Mesendoderm (in vitro differentiated cells): Measurements from ENCODE around the gene DNAAF3. TPM values are rescaled to one million over a fixed set of nuclear protein-coding genes. Genes with fewer than 3 reads are reported as not detected.

ENCODE experiments used
- DNase-seq: peaks from one replicate; pipeline ENCODE4 v3.0.0; 2013
- H2AK5ac ChIP-seq: 2 replicates; pipeline ENCODE4 v1.6.1; 2013; ENCODE audit warnings: low read length, inconsistent platforms
- H2BK120ac ChIP-seq: 2 replicates; pipeline ENCODE4 v1.6.1; 2013; ENCODE audit warnings: low read depth, mild to moderate bottlenecking, low read length, moderate library complexity, mixed read lengths
- H2BK15ac ChIP-seq: replicated peaks from 2 replicates; pipeline ENCODE4 v1.6.1; 2013; ENCODE audit warnings: low read depth, mild to moderate bottlenecking, moderate library complexity
- H2BK5ac ChIP-seq: 2 replicates; pipeline ENCODE4 v1.6.1; 2013; ENCODE audit warnings: low read length, inconsistent platforms
- H3K18ac ChIP-seq: 2 replicates; pipeline ENCODE4 v1.6.1; 2013; ENCODE audit warnings: mild to moderate bottlenecking, low read length, mixed read lengths
- H3K23ac ChIP-seq: one replicate; pipeline ENCODE4 v1.6.1; 2013; ENCODE audit warnings: low read length
- H3K27ac ChIP-seq: 2 replicates; pipeline ENCODE4 v1.5.1; 2013; ENCODE audit warnings: low read depth, mild to moderate bottlenecking, inconsistent platforms, low read length, moderate library complexity
- H3K27me3 ChIP-seq: 2 replicates; pipeline ENCODE4 v1.6.1; 2013; ENCODE audit warnings: low read length, control low read depth, mild to moderate bottlenecking, inconsistent platforms; ENCODE audit not compliant: insufficient read depth, poor library complexity
- H3K36me3 ChIP-seq: 2 replicates; pipeline ENCODE4 v1.6.1; 2013; ENCODE audit warnings: low read length, inconsistent platforms; ENCODE audit not compliant: control insufficient read depth, insufficient read depth
- H3K4ac ChIP-seq: one replicate; pipeline ENCODE4 v1.6.1; 2013; ENCODE audit warnings: low read depth, mild to moderate bottlenecking, low read length, moderate library complexity
- H3K4me1 ChIP-seq: 2 replicates; pipeline ENCODE4 v1.6.1; 2013; ENCODE audit warnings: low read depth, low read length, inconsistent platforms; ENCODE audit not compliant: control insufficient read depth
- H3K4me2 ChIP-seq: 2 replicates; pipeline ENCODE4 v1.6.1; 2013; ENCODE audit warnings: low read length
- H3K4me3 ChIP-seq: 2 replicates; pipeline ENCODE4 v1.5.1; 2013; ENCODE audit warnings: mild to moderate bottlenecking, low read length
- H3K56ac ChIP-seq: one replicate; pipeline ENCODE4 v1.6.1; 2013; ENCODE audit warnings: low read length
- H3K79me1 ChIP-seq: 2 replicates; pipeline ENCODE4 v1.6.1; 2013; ENCODE audit warnings: low read length, inconsistent platforms
- H3K79me2 ChIP-seq: 2 replicates; pipeline ENCODE4 v1.6.1; 2013; ENCODE audit warnings: mild to moderate bottlenecking, low read length; ENCODE audit not compliant: control insufficient read depth, insufficient read depth
- H3K9ac ChIP-seq: 2 replicates; pipeline ENCODE4 v1.6.1; 2013; ENCODE audit warnings: low read length, inconsistent platforms
- H4K5ac ChIP-seq: one replicate; pipeline ENCODE4 v1.6.1; 2013; ENCODE audit warnings: low read length
- H4K8ac ChIP-seq: one replicate; pipeline ENCODE4 v1.6.1; 2013; ENCODE audit warnings: low read depth, mild to moderate bottlenecking, control low read depth, low read length, moderate library complexity
- WGBS: extraction: QIAGEN DNeasy Blood & Tissue Kit; methylation state at CpG from one replicate; pipeline ENCODE4 v1.1.7; 2013; ENCODE audit warnings: low lambda C conversion rate, missing lambda C conversion rate; ENCODE audit not compliant: insufficient coverage; ENCODE audit errors: extremely low coverage; 5-methylcytosine and 5-hydroxymethylcytosine counted together
- polyA plus RNA-seq, 2 experiments: library from polyadenylated mRNA; stranded (reverse); fragments of 200-250 nt; gene quantifications; one replicate each; pipeline ENCODE4 v1.2.3, GENCODE V29; 2013

Gene DNAAF3
- 1.4 TPM for polyA plus RNA-seq (2013, experiment 1 of 2)
- 1.1 TPM for polyA plus RNA-seq (2013, experiment 2 of 2)

- Histone ChIP-seq H3K36me3 (no peaks in the 10 kb centered on the region), H3K9ac (peak within 1 kb of the TSS; percentile 39), H3K27me3 (peaks cover 5% of the 10 kb centered on the region), H3K18ac (no peak within 1 kb of the TSS), H3K56ac (peak within 1 kb of the TSS; percentile 50), H4K5ac (no peak within 1 kb of the TSS), H3K79me1 (no peaks in the 10 kb centered on the region), H3K4ac (no peak within 1 kb of the TSS), H2AK5ac (no peak within 1 kb of the TSS), H3K79me2 (no peaks in the 10 kb centered on the region), H2BK5ac (no peak within 1 kb of the TSS), H3K4me1 (no peaks in the 10 kb centered on the region), H2BK15ac (no peak within 1 kb of the TSS), H3K4me3 (peak within 1 kb of the TSS; percentile 48), H3K4me2 (peak within 1 kb of the TSS; percentile 81), H3K23ac (no peak within 1 kb of the TSS), H2BK120ac (no peak within 1 kb of the TSS), H4K8ac (no peak within 1 kb of the TSS), H3K27ac (no peak within 1 kb of the TSS)
- no CpG with 5 or more reads among the region's 33 CpGs for WGBS
- peak; percentile 99 for DNase-seq
Observed at GRCh38 chr19:55166530-55167268, at the start of gene DNAAF3. TSS of gene DNAAF3 (minus strand) at chr19:55166613. CDS start at chr19:55166413, 200 bp downstream.

GRCh38 chr19:55213547-55213946 is 47.1 kb upstream of the DNAAF3 start:
- H3K9ac ChIP-seq, result no peak overlapping the region
- H2AK5ac ChIP-seq, result no peak overlapping the region
- H3K79me2 ChIP-seq, result no peaks in the 10 kb centered on the region
- no peak overlapping the region for H3K27ac ChIP-seq
- H3K4me1 ChIP-seq, result no peaks in the 10 kb centered on the region
- H2BK5ac ChIP-seq, result no peak overlapping the region
- H2BK15ac ChIP-seq, result no peak overlapping the region
- no peak overlapping the region for H3K4ac ChIP-seq
- DNase-seq, result no peak
- H3K27me3 ChIP-seq, result no peaks in the 10 kb centered on the region
- H3K36me3 ChIP-seq, result no peaks in the 10 kb centered on the region
- no peak overlapping the region for H4K8ac ChIP-seq
- WGBS, result no CpG with 5 or more reads among the region's 7 CpGs
- no peak overlapping the region for H3K18ac ChIP-seq
- H3K4me2 ChIP-seq, result no peak overlapping the region
- H3K23ac ChIP-seq, result no peak overlapping the region
- H3K56ac ChIP-seq, result no peak overlapping the region
- H3K79me1 ChIP-seq, result no peaks in the 10 kb centered on the region
- no peak overlapping the region for H4K5ac ChIP-seq
- no peak overlapping the region for H3K4me3 ChIP-seq
- no peak overlapping the region for H2BK120ac ChIP-seq

- Histone ChIP-seq H3K79me2 (no peaks in the 10 kb centered on the region), H3K4me1 (no peaks in the 10 kb centered on the region), H3K36me3 (no peaks in the 10 kb centered on the region), H3K79me1 (no peaks in the 10 kb centered on the region), H3K23ac (no peak overlapping the region), H4K5ac (no peak overlapping the region), H4K8ac (no peak overlapping the region), H3K27me3 (no peaks in the 10 kb centered on the region), H2BK120ac (no peak overlapping the region), H3K18ac (no peak overlapping the region), H3K4me2 (no peak overlapping the region), H2AK5ac (no peak overlapping the region), H3K27ac (no peak overlapping the region), H3K56ac (no peak overlapping the region), H3K4me3 (no peak overlapping the region), H3K9ac (no peak overlapping the region), H2BK5ac (no peak overlapping the region), H2BK15ac (no peak overlapping the region), H3K4ac (no peak overlapping the region)
- WGBS, result no CpG with 5 or more reads among the region's 3 CpGs
- DNase-seq, result peak; percentile 19
Observed at GRCh38 chr19:55212447-55212846, 46.0 kb upstream of the DNAAF3 start.

GRCh38 chr19:55209693-55210472 is 43.5 kb upstream of the DNAAF3 start:
- H3K4me2 ChIP-seq, result no peak overlapping the region
- no peaks in the 10 kb centered on the region for H3K79me2 ChIP-seq
- no peak overlapping the region for H4K8ac ChIP-seq
- WGBS, result no CpG with 5 or more reads among the region's 17 CpGs
- no peaks in the 10 kb centered on the region for H3K36me3 ChIP-seq
- H2BK15ac ChIP-seq, result no peak overlapping the region
- H3K4me1 ChIP-seq, result no peaks in the 10 kb centered on the region
- DNase-seq, result no peak
- H3K79me1 ChIP-seq, result no peaks in the 10 kb centered on the region
- H3K9ac ChIP-seq, result no peak overlapping the region
- H3K18ac ChIP-seq, result no peak overlapping the region
- no peak overlapping the region for H2AK5ac ChIP-seq
- H4K5ac ChIP-seq, result no peak overlapping the region
- no peaks in the 10 kb centered on the region for H3K27me3 ChIP-seq
- H3K23ac ChIP-seq, result no peak overlapping the region
- no peak overlapping the region for H3K4me3 ChIP-seq
- H3K27ac ChIP-seq, result no peak overlapping the region
- H2BK120ac ChIP-seq, result no peak overlapping the region
- H2BK5ac ChIP-seq, result no peak overlapping the region
- H3K56ac ChIP-seq, result no peak overlapping the region
- no peak overlapping the region for H3K4ac ChIP-seq

GRCh38 chr19:55208880-55209692 is 42.7 kb upstream of the DNAAF3 start, which contains the start of gene PTPRH:
TSS of gene PTPRH (minus strand) at chr19:55209501. CDS start at chr19:55209433, 68 bp downstream.
- no peak for DNase-seq
- Histone ChIP-seq H2AK5ac (no peak within 1 kb of the TSS), H3K36me3 (no peaks in the 10 kb centered on the region), H3K27me3 (no peaks in the 10 kb centered on the region), H3K4me1 (no peaks in the 10 kb centered on the region), H2BK15ac (no peak within 1 kb of the TSS), H3K56ac (no peak within 1 kb of the TSS), H3K27ac (no peak within 1 kb of the TSS), H4K8ac (no peak within 1 kb of the TSS), H3K79me1 (no peaks in the 10 kb centered on the region), H3K79me2 (no peaks in the 10 kb centered on the region), H3K4me3 (no peak within 1 kb of the TSS), H3K23ac (no peak within 1 kb of the TSS), H3K4ac (no peak within 1 kb of the TSS), H4K5ac (no peak within 1 kb of the TSS), H2BK5ac (no peak within 1 kb of the TSS), H3K18ac (no peak within 1 kb of the TSS), H2BK120ac (no peak within 1 kb of the TSS), H3K9ac (no peak within 1 kb of the TSS), H3K4me2 (no peak within 1 kb of the TSS)
- no CpG with 5 or more reads among the region's 18 CpGs for WGBS
